H1 (cell line): ENCODE results near the gene PAK5. TPM values are rescaled to one million over a fixed set of nuclear protein-coding genes. Genes with fewer than 3 reads are reported as not detected.

ENCODE experiments used
- SAP30 ChIP-seq: fragments of 300-600 bp; sonication (generic); IDR thresholded peaks from 2 replicates; pipeline ENCODE4 v1.7.1; 2012; ENCODE audit warnings: low read length, moderate library complexity, mild to moderate bottlenecking, inconsistent platforms; ENCODE audit not compliant: insufficient read depth, insufficient replicate concordance
- polyA plus RNA-seq, 7 experiments: library from polyadenylated mRNA; depleted of rRNA in 3 of 7; stranded (reverse) in 5 of 7; unstranded in 2 of 7; fragments of >200 nt in 5 of 7; fragments of 200-250 nt in 2 of 7; gene quantifications; 1 replicate in 5 of 7; 2 replicates in 1 of 7; 4 replicates in 1 of 7; pipeline versions ENCODE4 v1.2.1 to v1.2.3, GENCODE V29; 2011 to 2013; ENCODE audit warnings: missing spikeins in 2 of 7, mixed read lengths in 2 of 7
- total RNA-seq: library from RNA; stranded (reverse); fragmentation: NEBNext Ultra II Directional; extraction: Animal tissue kit (Norgen Biotek cat#: 25700); gene quantifications from 2 replicates; pipeline ENCODE4 v1.2.1, GENCODE V29; 2021

PAK5 gene
- total and polyA plus RNA-seq, 2 of the 8 experiments (the other 6 are each of a cell fraction or from before 2014, with no cell fraction given): 0.54 to 0.80 TPM

GRCh38 chr20:9600562-9600961, 238.3 kb downstream of the PAK5 start (continued):
- no peak for TF ChIP-seq SAP30
